ENCODE results near the gene MACROD2.

The MACROD2 gene

GRCh38 chr20:14064333-14064732 is 69.0 kb downstream of the MACROD2 start:
- FAIRE-seq: no peak

- FAIRE-seq: no peak
Observed at GRCh38 chr20:14064921-14065320, 69.6 kb downstream of the MACROD2 start.

- no peak for FAIRE-seq
Observed at GRCh38 chr20:14065774-14066173, 70.5 kb downstream of the MACROD2 start.

GRCh38 chr20:14067603-14068002 is 72.3 kb downstream of the MACROD2 start:
- no peak for FAIRE-seq

- no peak for FAIRE-seq
Observed at GRCh38 chr20:14069796-14070195, 74.5 kb downstream of the MACROD2 start.

GRCh38 chr20:14093652-14094051 is 98.3 kb downstream of the MACROD2 start:
- no peak for FAIRE-seq

GRCh38 chr20:14098261-14098660 is 102.9 kb downstream of the MACROD2 start:
- no peak for FAIRE-seq

GRCh38 chr20:14113416-14113815 is 118.1 kb downstream of the MACROD2 start:
- FAIRE-seq: no peak

- no peak for FAIRE-seq
Observed at GRCh38 chr20:14114065-14114704, 118.9 kb downstream of the MACROD2 start.

GRCh38 chr20:14116037-14116436 is 120.7 kb downstream of the MACROD2 start:
- no peak for FAIRE-seq

GRCh38 chr20:14117768-14118167 is 122.5 kb downstream of the MACROD2 start:
- FAIRE-seq: no peak

- FAIRE-seq: no peak
Observed at GRCh38 chr20:14126856-14127255, 131.5 kb downstream of the MACROD2 start.

GRCh38 chr20:14127514-14128223 is 132.4 kb downstream of the MACROD2 start:
- no peak for FAIRE-seq

GRCh38 chr20:14134004-14134403 is 138.7 kb downstream of the MACROD2 start:
- no peak for FAIRE-seq

GRCh38 chr20:14142171-14142570 is 146.9 kb downstream of the MACROD2 start:
- no peak for FAIRE-seq

- FAIRE-seq: no peak
Observed at GRCh38 chr20:14142964-14143627, 147.8 kb downstream of the MACROD2 start.

GRCh38 chr20:14148042-14148441 is 152.7 kb downstream of the MACROD2 start:
- no peak for FAIRE-seq

- no peak for FAIRE-seq
Observed at GRCh38 chr20:14155361-14155760, 160.0 kb downstream of the MACROD2 start.

GRCh38 chr20:14178528-14178927 is 183.2 kb downstream of the MACROD2 start:
- no peak for FAIRE-seq

- no peak for FAIRE-seq
Observed at GRCh38 chr20:14178952-14179351, 183.6 kb downstream of the MACROD2 start.

GRCh38 chr20:14189794-14190402 is 194.6 kb downstream of the MACROD2 start:
- FAIRE-seq: no peak

- FAIRE-seq: no peak
Observed at GRCh38 chr20:14191559-14191958, 196.2 kb downstream of the MACROD2 start.

- FAIRE-seq: no peak
Observed at GRCh38 chr20:14193443-14193842, 198.1 kb downstream of the MACROD2 start.

GRCh38 chr20:14193885-14194284 is 198.6 kb downstream of the MACROD2 start:
- no peak for FAIRE-seq

All from G401.6 (cell line).